Measurements from ENCODE around the gene IFIH1.

GRCh38 chr2:162317058-162317742 lies 1.3 kb downstream of the IFIH1 start:
- no peak for TF ChIP-seq POLR2A (IDR thresholded peaks at IDR 0.05; ENCODE audit: low read depth, low read length)
- TF ChIP-seq, protein P1, sequence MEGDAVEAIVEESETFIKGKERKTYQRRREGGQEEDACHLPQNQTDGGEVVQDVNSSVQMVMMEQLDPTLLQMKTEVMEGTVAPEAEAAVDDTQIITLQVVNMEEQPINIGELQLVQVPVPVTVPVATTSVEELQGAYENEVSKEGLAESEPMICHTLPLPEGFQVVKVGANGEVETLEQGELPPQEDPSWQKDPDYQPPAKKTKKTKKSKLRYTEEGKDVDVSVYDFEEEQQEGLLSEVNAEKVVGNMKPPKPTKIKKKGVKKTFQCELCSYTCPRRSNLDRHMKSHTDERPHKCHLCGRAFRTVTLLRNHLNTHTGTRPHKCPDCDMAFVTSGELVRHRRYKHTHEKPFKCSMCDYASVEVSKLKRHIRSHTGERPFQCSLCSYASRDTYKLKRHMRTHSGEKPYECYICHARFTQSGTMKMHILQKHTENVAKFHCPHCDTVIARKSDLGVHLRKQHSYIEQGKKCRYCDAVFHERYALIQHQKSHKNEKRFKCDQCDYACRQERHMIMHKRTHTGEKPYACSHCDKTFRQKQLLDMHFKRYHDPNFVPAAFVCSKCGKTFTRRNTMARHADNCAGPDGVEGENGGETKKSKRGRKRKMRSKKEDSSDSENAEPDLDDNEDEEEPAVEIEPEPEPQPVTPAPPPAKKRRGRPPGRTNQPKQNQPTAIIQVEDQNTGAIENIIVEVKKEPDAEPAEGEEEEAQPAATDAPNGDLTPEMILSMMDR (IDR thresholded peaks at IDR 0.05; ENCODE audit: extremely low read depth in 1 of 2, insufficient read depth in 1 of 2, low read depth in 1 of 2, low read length in 2 of 2), result no peak

Data from endothelial cell of umbilical vein (primary cell).